ENCODE measurements around the gene TNP2. TPM values are rescaled to one million over a fixed set of nuclear protein-coding genes. Genes with fewer than 3 reads are reported as not detected.

TNP2 gene
- total RNA-seq, 1 experiment from 2014 or later, result not detected

GRCh38 chr16:11232852-11233726 is 36.0 kb downstream of the TNP2 start:
- in situ Hi-C loops (cut with HindIII; ENCODE audit: low pct_unique_long_range_greater_than_20kb, low sequenced_read_pairs), result no loop called here
- no peak overlapping the region for H3K4me3 ChIP-seq (ENCODE audit: low read depth in 2 of 2, low read length in 2 of 2)
- intact Hi-C loops (cut with micrococcal nuclease; ENCODE audit: unreplicated experiment), result no loop called here
- H3K4me1 ChIP-seq (ENCODE audit: control insufficient read depth, insufficient read depth, low read length), result no peaks in the 10 kb centered on the region
- CTCF ChIA-PET, result no interaction called here
- no peak for DNase-seq (ENCODE audit: low read depth, low spot score)
- no peaks in the 10 kb centered on the region for H3K27me3 ChIP-seq (ENCODE audit: control insufficient read depth, insufficient read depth, low read length)
- TF ChIP-seq POLR2AphosphoS5 (IDR thresholded peaks at IDR 0.05; ENCODE audit: low read depth, low read length) (no peak), CTCF (IDR thresholded peaks at IDR 0.05) (no peak), REST (IDR thresholded peaks at IDR 0.05; ENCODE audit: insufficient read depth in 1 of 2, low read depth in 2 of 2, low read length in 1 of 2) (no peak), SIN3A (IDR thresholded peaks at IDR 0.05; ENCODE audit: borderline replicate concordance, insufficient read depth, low read depth, low read length) (no peak), TCF7L2 (IDR thresholded peaks at IDR 0.05; ENCODE audit: low read depth, low read length) (no peak)
- no peaks in the 10 kb centered on the region for H3K36me3 ChIP-seq (ENCODE audit: control insufficient read depth, insufficient read depth, low read length)
- no TSS peak for BruUV-seq (replicated peaks)
- ATAC-seq, result no peak
- POLR2A ChIA-PET, result no interaction called here
- no peaks in the 10 kb centered on the region for H3K9me3 ChIP-seq (ENCODE audit: control insufficient read depth, insufficient read depth, low read depth, low read length)
- H3K27ac ChIP-seq (ENCODE audit: low read length), result no peak overlapping the region

- TF ChIP-seq REST (IDR thresholded peaks at IDR 0.05; ENCODE audit: insufficient read depth in 1 of 2, low read depth in 2 of 2, low read length in 1 of 2), result no peak
- no peak for TF ChIP-seq SIN3A (IDR thresholded peaks at IDR 0.05; ENCODE audit: borderline replicate concordance, insufficient read depth, low read depth, low read length)
- no peak for TF ChIP-seq TCF7L2 (IDR thresholded peaks at IDR 0.05; ENCODE audit: low read depth, low read length)
- TF ChIP-seq POLR2AphosphoS5 (IDR thresholded peaks at IDR 0.05; ENCODE audit: low read depth, low read length), result no peak
- no peak for TF ChIP-seq CTCF (IDR thresholded peaks at IDR 0.05)
- in situ Hi-C loops (cut with HindIII; ENCODE audit: low pct_unique_long_range_greater_than_20kb, low sequenced_read_pairs), result no loop called here
- intact Hi-C loops (cut with micrococcal nuclease; ENCODE audit: unreplicated experiment), result no loop called here
- Histone ChIP-seq H3K9me3 (ENCODE audit: control insufficient read depth, insufficient read depth, low read depth, low read length) (no peaks in the 10 kb centered on the region), H3K36me3 (ENCODE audit: control insufficient read depth, insufficient read depth, low read length) (no peaks in the 10 kb centered on the region), H3K27ac (ENCODE audit: low read length) (no peak overlapping the region), H3K27me3 (ENCODE audit: control insufficient read depth, insufficient read depth, low read length) (no peaks in the 10 kb centered on the region), H3K4me1 (ENCODE audit: control insufficient read depth, insufficient read depth, low read length) (no peaks in the 10 kb centered on the region), H3K4me3 (ENCODE audit: low read depth in 2 of 2, low read length in 2 of 2) (no peak overlapping the region)
- CTCF ChIA-PET, result no interaction called here
- no peak for DNase-seq (ENCODE audit: low read depth, low spot score)
- no TSS peak for BruUV-seq (replicated peaks)
- ATAC-seq, result no peak
- POLR2A ChIA-PET, result no interaction called here
Observed at GRCh38 chr16:11232302-11232851, 36.7 kb downstream of the TNP2 start.

Measured in Panc1 (cell line).